Endothelial cell of umbilical vein (primary cell): ENCODE results near the gene P3H2.

Source experiments
- CTCF ChIP-seq, 2 donors: IDR thresholded peaks; 1 replicate in 1 of 2; 2 replicates in 1 of 2; pipeline ENCODE4 v1.5.1; 2011; ENCODE audit warnings: low read length in 2 of 2, mild to moderate bottlenecking in 2 of 2, moderate library complexity in 2 of 2, control low read depth in 1 of 2, inconsistent platforms in 1 of 2, low read depth in 1 of 2; ENCODE audit not compliant: insufficient read depth in 1 of 2; ENCODE audit errors: extremely low read depth in 1 of 2
- EZH2 ChIP-seq: IDR thresholded peaks from 2 replicates; pipeline ENCODE4 v1.6.1; 2012; ENCODE audit warnings: borderline replicate concordance, low read depth, mild to moderate bottlenecking, moderate library complexity, low read length, inconsistent platforms; ENCODE audit not compliant: severe bottlenecking
- MYC ChIP-seq: IDR thresholded peaks from one replicate; pipeline ENCODE4 v1.6.1; 2011; ENCODE audit warnings: mild to moderate bottlenecking, low read depth, low read length
- POLR2A ChIP-seq: IDR thresholded peaks from 2 replicates; pipeline ENCODE4 v1.6.1; 2012; ENCODE audit warnings: low read depth, mild to moderate bottlenecking, control low read depth, low read length

DNA sequence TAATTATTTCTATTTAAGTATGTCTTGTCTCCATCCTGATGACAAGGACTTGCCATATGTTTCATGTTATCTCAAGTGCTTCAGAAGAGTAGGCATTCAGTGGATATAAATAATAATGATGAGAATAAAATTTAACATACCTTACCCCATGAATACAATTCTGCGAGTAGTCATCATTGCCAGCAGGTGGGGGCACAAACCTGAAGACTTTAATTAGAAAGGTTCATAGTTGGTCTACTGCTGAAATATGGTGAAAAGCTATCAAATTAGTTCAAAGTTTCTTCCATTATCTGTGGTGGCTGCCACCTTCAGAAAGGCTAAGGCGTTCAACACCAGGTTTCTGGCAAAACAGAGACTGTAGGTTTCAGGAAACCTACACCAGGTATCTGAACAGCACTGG is 100.9 kb downstream of the P3H2 start:
- TF ChIP-seq MYC, result no peak
- TF ChIP-seq CTCF (IDR thresholded peaks at IDR 0.05; ENCODE audit: extremely low read depth in 1 of 2, insufficient read depth in 1 of 2, low read depth in 1 of 2, low read length in 2 of 2), result no peak
- TF ChIP-seq EZH2, result no peak
- no peak for TF ChIP-seq POLR2A
